GM12878 (cell line): Measurements from ENCODE around the gene NPNT. TPM values are rescaled to one million over a fixed set of nuclear protein-coding genes. Genes with fewer than 3 reads are reported as not detected.
A peak's percentile ranks its signal among the peaks of the same experiment; 100 is the strongest.

Source experiments
- ASH2L ChIP-seq: fragments of 300-600, 200-600 bp; sonication (generic); IDR thresholded peaks from 2 replicates; pipeline ENCODE4 v1.6.1; 2017; ENCODE audit warnings: low read depth, mild to moderate bottlenecking, borderline replicate concordance
- CBFB ChIP-seq: IDR thresholded peaks from 2 replicates; pipeline ENCODE4 v1.6.1; 2016; ENCODE audit warnings: antibody characterized with exemption, low read depth
- CHD2 ChIP-seq: IDR thresholded peaks from 2 replicates; pipeline ENCODE4 v1.6.1; 2011; ENCODE audit warnings: low read depth, low read length, improper control_type of control experiment, borderline replicate concordance
- CREB1 ChIP-seq: IDR thresholded peaks from 2 replicates; pipeline ENCODE4 v1.6.1; 2012; ENCODE audit warnings: low read depth, mild to moderate bottlenecking, inconsistent platforms
- EED ChIP-seq: sonication (generic); IDR thresholded peaks from 2 replicates; pipeline ENCODE4 v1.6.1; 2016; ENCODE audit warnings: antibody characterized with exemption, low read depth
- EZH2 ChIP-seq: IDR thresholded peaks from 2 replicates; pipeline ENCODE4 v1.6.1; 2012; ENCODE audit warnings: low read depth, mild to moderate bottlenecking, control low read depth, inconsistent platforms, low read length, borderline replicate concordance; ENCODE audit not compliant: control insufficient read depth
- HDAC2 ChIP-seq: fragments of 200-600 bp; sonication (generic); IDR thresholded peaks from 2 replicates; pipeline ENCODE4 v1.6.1; 2017
- IKZF1 ChIP-seq: fragments of 450-650 bp; conservative IDR thresholded peaks from 2 replicates; pipeline ENCODE4 v1.6.1; 2017; ENCODE audit warnings: antibody characterized with exemption, mild to moderate bottlenecking
- NRF1 ChIP-seq: conservative IDR thresholded peaks from 2 replicates; pipeline ENCODE4 v1.6.1; 2011; ENCODE audit warnings: mild to moderate bottlenecking, low read depth, low read length, improper control_type of control experiment
- POU2F2 ChIP-seq: IDR thresholded peaks from 3 replicates; pipeline ENCODE4 v1.6.1; 2011; ENCODE audit warnings: low read depth, mild to moderate bottlenecking, low read length, borderline replicate concordance
- RAD21 ChIP-seq: IDR thresholded peaks from 2 replicates; pipeline ENCODE4 v1.6.1; 2011; ENCODE audit warnings: mild to moderate bottlenecking, low read depth, low read length, moderate library complexity; ENCODE audit not compliant: insufficient read depth
- TAF1 ChIP-seq: IDR thresholded peaks from 2 replicates; pipeline ENCODE4 v1.6.1; 2011; ENCODE audit warnings: mild to moderate bottlenecking, low read depth, low read length, borderline replicate concordance
- TARDBP ChIP-seq: IDR thresholded peaks from 2 replicates; pipeline ENCODE4 v1.6.1; 2016; ENCODE audit warnings: borderline replicate concordance
- YY1 ChIP-seq: IDR thresholded peaks from 2 replicates; pipeline ENCODE4 v1.6.1; 2011; ENCODE audit warnings: low read depth, mild to moderate bottlenecking, low read length
- ZBED1 ChIP-seq: IDR thresholded peaks from 2 replicates; pipeline ENCODE4 v1.6.1; 2016; ENCODE audit warnings: borderline replicate concordance
- ZNF274 ChIP-seq: IDR thresholded peaks from one replicate; pipeline ENCODE4 v1.8.0; 2011; ENCODE audit not compliant: insufficient read length, insufficient read depth
- ZNF384 ChIP-seq: IDR thresholded peaks from 2 replicates; pipeline ENCODE4 v1.6.1; 2012; ENCODE audit warnings: low read depth, mild to moderate bottlenecking, low read length, improper control_type of control experiment, borderline replicate concordance
- polyA plus RNA-seq, 11 experiments: library from polyadenylated mRNA; depleted of rRNA in 4 of 11; unstranded in 6 of 11; stranded (reverse) in 5 of 11; fragments of >200 nt; fragmentation: Nextera tagmentation in 4 of 11; fragmentation: Illumina TruSeq in 1 of 11; extraction: Ambion mirVana in 4 of 11; extraction: Trizol in 1 of 11; gene quantifications; 1 replicate in 1 of 11; 2 replicates in 10 of 11; pipeline versions ENCODE4 v1.2.1 to v1.2.3, GENCODE V29; 2011 to 2016; ENCODE audit warnings: inconsistent platforms in 2 of 11, missing spikeins in 2 of 11, low read depth in 1 of 11
- total RNA-seq, 4 experiments: library from RNA; depleted of rRNA in 3 of 4; stranded (reverse); fragments of >200 nt in 3 of 4; fragmentation: Illumina TruSeq in 1 of 4; extraction: Trizol in 1 of 4; gene quantifications; 2 replicates each; pipeline versions ENCODE4 v1.2.1 to v1.2.3, GENCODE V29; 2013 to 2021
- TF ChIP-seq, protein P1 (sequence below): IDR thresholded peaks from 2 replicates; pipeline ENCODE4 v1.6.1; 2012; ENCODE audit warnings: mild to moderate bottlenecking, low read depth, low read length
- TF ChIP-seq, protein P2 (sequence below), 3 experiments: IDR thresholded peaks in 2 of 3; conservative IDR thresholded peaks in 1 of 3; 2 replicates each; pipeline ENCODE4 v1.5.1; 2011; ENCODE audit warnings: low read depth in 3 of 3, low read length in 3 of 3, mild to moderate bottlenecking in 3 of 3, control low read depth in 2 of 3, moderate library complexity in 2 of 3, inconsistent platforms in 1 of 3, mixed read lengths in 1 of 3; ENCODE audit not compliant: control insufficient read depth in 2 of 3, insufficient read depth in 1 of 3; ENCODE audit errors: extremely low read depth in 1 of 3
- TF ChIP-seq, protein P3 (sequence below): IDR thresholded peaks from 2 replicates; pipeline ENCODE4 v1.6.1; 2012; ENCODE audit warnings: low read depth, low read length, improper control_type of control experiment
- TF ChIP-seq, protein P4 (sequence below): IDR thresholded peaks from 2 replicates; pipeline ENCODE4 v1.6.1; 2011; ENCODE audit warnings: mild to moderate bottlenecking, low read depth, low read length, moderate library complexity; ENCODE audit not compliant: insufficient replicate concordance

Gene NPNT
- total and polyA plus RNA-seq, 10 of the 15 experiments (the other 5 are each of a cell fraction or from before 2014, with no cell fraction given): 0.18 to 70.5 (median 54.1) TPM

DNA sequence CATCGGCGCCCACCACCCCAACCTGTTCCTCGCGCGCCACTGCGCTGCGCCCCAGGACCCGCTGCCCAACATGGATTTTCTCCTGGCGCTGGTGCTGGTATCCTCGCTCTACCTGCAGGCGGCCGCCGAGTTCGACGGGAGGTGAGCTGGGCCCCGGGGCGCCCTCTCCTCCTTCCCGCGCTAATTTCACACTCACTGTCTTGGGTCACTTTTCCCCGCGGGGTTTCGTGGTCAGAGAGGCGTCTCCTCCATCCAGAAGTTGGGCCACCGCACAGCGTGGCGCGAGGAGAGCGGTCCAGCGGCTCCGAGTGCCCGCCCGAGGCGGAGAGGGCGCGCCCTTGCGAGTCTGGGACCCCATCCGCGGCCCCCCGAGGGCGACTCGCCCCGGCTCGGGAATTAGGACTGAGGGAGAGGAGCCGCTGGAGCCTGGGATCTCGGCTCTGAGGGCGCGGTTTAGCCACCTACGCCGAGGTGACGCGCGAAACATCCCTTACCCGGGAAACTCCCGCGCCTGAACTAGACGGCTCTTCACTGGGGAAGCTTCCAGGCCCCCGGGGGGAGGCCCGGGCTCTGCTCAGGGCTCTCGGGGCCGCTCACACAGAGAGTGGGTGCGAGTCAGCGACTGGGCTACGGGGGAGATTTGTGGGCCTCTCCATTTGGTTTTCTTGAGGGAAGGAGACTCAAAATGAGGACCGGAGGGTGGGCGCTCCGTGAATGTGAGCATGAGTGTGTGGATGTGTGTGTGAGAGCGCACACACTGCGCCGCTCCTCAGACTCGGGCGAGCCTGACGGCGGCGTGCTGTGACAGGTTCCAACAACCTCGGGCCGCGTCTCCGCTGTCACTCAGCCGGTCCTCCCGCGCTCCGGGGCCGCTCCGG lies 551 bp downstream of the NPNT start (continued):
- TF ChIP-seq, protein P1, sequence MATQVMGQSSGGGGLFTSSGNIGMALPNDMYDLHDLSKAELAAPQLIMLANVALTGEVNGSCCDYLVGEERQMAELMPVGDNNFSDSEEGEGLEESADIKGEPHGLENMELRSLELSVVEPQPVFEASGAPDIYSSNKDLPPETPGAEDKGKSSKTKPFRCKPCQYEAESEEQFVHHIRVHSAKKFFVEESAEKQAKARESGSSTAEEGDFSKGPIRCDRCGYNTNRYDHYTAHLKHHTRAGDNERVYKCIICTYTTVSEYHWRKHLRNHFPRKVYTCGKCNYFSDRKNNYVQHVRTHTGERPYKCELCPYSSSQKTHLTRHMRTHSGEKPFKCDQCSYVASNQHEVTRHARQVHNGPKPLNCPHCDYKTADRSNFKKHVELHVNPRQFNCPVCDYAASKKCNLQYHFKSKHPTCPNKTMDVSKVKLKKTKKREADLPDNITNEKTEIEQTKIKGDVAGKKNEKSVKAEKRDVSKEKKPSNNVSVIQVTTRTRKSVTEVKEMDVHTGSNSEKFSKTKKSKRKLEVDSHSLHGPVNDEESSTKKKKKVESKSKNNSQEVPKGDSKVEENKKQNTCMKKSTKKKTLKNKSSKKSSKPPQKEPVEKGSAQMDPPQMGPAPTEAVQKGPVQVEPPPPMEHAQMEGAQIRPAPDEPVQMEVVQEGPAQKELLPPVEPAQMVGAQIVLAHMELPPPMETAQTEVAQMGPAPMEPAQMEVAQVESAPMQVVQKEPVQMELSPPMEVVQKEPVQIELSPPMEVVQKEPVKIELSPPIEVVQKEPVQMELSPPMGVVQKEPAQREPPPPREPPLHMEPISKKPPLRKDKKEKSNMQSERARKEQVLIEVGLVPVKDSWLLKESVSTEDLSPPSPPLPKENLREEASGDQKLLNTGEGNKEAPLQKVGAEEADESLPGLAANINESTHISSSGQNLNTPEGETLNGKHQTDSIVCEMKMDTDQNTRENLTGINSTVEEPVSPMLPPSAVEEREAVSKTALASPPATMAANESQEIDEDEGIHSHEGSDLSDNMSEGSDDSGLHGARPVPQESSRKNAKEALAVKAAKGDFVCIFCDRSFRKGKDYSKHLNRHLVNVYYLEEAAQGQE: 0 out of 2 replicates have a peak, but pooled peaks have one; percentile 19
- TF ChIP-seq YY1: no peak
- TF ChIP-seq ASH2L: peak; percentile 89; the same call in 1 of the 2 replicates
- TF ChIP-seq HDAC2: no peak
- no peak for TF ChIP-seq ZNF384
- peak; percentile 35 for TF ChIP-seq CBFB
- TF ChIP-seq TAF1: 0 out of 2 replicates have a peak, but pooled peaks have one; percentile 16
- TF ChIP-seq, protein P2, sequence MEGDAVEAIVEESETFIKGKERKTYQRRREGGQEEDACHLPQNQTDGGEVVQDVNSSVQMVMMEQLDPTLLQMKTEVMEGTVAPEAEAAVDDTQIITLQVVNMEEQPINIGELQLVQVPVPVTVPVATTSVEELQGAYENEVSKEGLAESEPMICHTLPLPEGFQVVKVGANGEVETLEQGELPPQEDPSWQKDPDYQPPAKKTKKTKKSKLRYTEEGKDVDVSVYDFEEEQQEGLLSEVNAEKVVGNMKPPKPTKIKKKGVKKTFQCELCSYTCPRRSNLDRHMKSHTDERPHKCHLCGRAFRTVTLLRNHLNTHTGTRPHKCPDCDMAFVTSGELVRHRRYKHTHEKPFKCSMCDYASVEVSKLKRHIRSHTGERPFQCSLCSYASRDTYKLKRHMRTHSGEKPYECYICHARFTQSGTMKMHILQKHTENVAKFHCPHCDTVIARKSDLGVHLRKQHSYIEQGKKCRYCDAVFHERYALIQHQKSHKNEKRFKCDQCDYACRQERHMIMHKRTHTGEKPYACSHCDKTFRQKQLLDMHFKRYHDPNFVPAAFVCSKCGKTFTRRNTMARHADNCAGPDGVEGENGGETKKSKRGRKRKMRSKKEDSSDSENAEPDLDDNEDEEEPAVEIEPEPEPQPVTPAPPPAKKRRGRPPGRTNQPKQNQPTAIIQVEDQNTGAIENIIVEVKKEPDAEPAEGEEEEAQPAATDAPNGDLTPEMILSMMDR (IDR thresholded peaks at IDR 0.05 in 2 of 3, conservative IDR thresholded peaks at IDR 0.05 in 1 of 3; ENCODE audit: control insufficient read depth in 2 of 3, extremely low read depth in 1 of 3, insufficient read depth in 1 of 3, low read depth in 3 of 3, low read length in 3 of 3): no peak
- peak; percentile 14; the same call in 1 of the 2 replicates for TF ChIP-seq TARDBP
- TF ChIP-seq IKZF1: 0 out of 2 replicates have a peak, but pooled peaks have one; percentile 22
- TF ChIP-seq ZBED1: no peak
- no peak for TF ChIP-seq ZNF274
- no peak for TF ChIP-seq EZH2
- no peak for TF ChIP-seq CHD2
- TF ChIP-seq, protein P3, sequence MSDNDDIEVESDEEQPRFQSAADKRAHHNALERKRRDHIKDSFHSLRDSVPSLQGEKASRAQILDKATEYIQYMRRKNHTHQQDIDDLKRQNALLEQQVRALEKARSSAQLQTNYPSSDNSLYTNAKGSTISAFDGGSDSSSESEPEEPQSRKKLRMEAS: no peak
- TF ChIP-seq CREB1: peak; percentile 12
- TF ChIP-seq POU2F2: no peak
- TF ChIP-seq RAD21: no peak
- TF ChIP-seq, protein P4, sequence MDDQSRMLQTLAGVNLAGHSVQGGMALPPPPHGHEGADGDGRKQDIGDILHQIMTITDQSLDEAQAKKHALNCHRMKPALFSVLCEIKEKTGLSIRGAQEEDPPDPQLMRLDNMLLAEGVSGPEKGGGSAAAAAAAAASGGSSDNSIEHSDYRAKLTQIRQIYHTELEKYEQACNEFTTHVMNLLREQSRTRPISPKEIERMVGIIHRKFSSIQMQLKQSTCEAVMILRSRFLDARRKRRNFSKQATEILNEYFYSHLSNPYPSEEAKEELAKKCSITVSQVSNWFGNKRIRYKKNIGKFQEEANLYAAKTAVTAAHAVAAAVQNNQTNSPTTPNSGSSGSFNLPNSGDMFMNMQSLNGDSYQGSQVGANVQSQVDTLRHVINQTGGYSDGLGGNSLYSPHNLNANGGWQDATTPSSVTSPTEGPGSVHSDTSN: peak; percentile 48
- TF ChIP-seq EED: peak; percentile 73
- TF ChIP-seq NRF1: no peak
